ENCODE measurements around the gene CD28.

CD28 gene

GRCh38 chr2:203706403-203706802 is at the start of gene CD28:
Gene CD28 (plus strand): TSS chr2:203706639. CDS start chr2:203706697, 58 bp downstream.
- in situ Hi-C loops (cut with HindIII; ENCODE audit: low sequenced_read_pairs) = no loop called here

DNA sequence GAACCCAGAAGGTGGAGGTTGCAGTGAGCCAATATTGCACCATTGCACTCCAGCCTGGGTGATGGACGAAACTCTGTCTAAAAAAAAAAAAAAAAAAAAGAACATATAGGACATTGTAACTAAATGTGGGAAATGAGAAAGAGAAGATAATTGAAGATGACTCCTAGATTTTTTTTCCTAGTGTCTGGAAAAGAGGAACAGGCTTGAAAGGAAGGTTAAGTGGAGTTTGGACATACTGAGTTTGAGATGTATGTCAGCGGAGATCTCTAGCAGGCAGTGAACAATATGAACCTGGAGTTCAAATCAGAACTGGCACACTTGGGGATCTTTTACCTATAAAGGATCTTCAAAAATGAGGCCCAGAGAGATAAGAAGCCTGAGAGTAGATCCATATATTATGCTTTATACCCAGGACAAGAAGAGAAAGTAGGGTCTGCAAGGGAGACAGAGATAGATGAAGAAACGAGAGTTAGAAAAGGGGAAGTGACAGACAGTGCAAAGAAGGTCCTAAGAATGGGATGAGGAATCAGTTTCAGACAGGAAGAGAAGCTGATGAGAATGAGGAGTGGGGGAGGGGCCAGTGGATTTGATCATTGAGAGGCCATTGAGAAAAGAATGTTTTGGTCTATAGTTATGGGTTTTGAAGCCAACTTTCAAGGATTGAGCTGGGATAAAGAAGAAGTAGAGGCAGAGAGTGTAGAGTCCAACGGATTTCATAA is 46.9 kb upstream of the CD28 start:
- in situ Hi-C loops (cut with HindIII; ENCODE audit: low sequenced_read_pairs) = no loop called here

- in situ Hi-C loops (cut with HindIII; ENCODE audit: low sequenced_read_pairs) = no loop called here
Measured at GRCh38 chr2:203660465-203660864, 46.0 kb upstream of the CD28 start.

- in situ Hi-C loops (cut with HindIII; ENCODE audit: low sequenced_read_pairs) = no loop called here
Measured at GRCh38 chr2:203661279-203661908, 45.0 kb upstream of the CD28 start.

GRCh38 chr2:203662487-203662886 is 44.0 kb upstream of the CD28 start:
- in situ Hi-C loops (cut with HindIII; ENCODE audit: low sequenced_read_pairs) = no loop called here

DNA sequence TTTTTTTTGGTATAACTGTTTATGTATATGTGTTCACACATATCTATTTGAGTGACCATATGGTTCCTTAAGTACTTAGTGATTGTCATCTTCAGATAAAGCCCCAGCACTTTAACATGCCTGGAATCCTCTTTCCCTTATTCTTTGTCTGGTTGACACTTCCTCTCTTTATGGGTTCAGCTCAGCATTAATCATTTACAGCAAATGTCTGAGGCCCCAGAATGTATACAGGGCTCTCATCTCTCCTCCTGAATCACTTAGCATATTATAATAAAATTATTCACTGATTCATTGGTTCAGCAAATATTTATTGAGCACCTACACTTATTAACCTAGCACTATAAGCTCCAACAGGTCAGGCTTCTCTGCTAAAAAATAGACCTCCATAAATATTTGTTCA is 43.5 kb upstream of the CD28 start:
- in situ Hi-C loops (cut with HindIII; ENCODE audit: low sequenced_read_pairs) = no loop called here

- in situ Hi-C loops (cut with HindIII; ENCODE audit: low sequenced_read_pairs) = no loop called here
Measured at GRCh38 chr2:203664029-203664755, 42.2 kb upstream of the CD28 start.

DNA sequence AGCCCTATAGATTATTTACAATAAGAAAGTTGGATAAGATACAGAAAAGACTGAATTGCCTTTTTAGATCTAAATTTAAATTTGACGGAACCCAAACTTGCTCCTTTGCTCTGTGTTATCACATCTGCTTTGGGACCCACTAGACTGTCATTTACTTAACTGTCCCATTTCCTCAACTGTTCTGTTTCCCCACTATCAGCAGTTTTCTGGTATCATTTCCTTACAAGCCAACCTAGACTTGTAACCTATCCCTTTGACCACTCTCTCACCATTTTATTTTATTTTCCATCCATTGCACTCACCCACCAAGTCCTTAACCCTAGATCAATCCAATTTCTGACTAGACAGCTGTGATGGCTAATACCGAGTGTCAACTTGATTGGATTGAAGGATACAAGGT is 38.6 kb upstream of the CD28 start:
- in situ Hi-C loops (cut with HindIII; ENCODE audit: low sequenced_read_pairs) = no loop called here

DNA sequence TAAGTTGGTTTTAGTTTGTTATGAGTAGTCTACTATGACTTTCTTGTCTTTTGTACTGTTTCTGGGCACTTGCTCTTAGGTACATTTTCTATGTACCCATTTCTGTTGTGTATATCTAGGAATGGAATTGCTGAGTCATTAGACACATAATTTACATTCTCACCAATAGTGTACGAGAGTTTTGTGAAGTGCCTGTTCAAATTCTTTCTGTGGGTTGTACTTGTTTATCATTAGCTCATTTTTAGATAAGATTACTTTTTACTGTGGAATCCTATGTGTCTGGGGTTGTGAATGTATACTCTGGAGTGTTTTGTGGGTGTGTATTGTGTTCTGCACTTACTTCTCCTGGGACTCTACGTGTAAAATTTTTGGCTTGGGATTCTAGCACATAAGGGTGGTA is 36.6 kb upstream of the CD28 start:
- in situ Hi-C loops (cut with HindIII; ENCODE audit: low sequenced_read_pairs) = no loop called here

- in situ Hi-C loops (cut with HindIII; ENCODE audit: low sequenced_read_pairs) = no loop called here
Measured at GRCh38 chr2:203670939-203671338, 35.5 kb upstream of the CD28 start.

DNA sequence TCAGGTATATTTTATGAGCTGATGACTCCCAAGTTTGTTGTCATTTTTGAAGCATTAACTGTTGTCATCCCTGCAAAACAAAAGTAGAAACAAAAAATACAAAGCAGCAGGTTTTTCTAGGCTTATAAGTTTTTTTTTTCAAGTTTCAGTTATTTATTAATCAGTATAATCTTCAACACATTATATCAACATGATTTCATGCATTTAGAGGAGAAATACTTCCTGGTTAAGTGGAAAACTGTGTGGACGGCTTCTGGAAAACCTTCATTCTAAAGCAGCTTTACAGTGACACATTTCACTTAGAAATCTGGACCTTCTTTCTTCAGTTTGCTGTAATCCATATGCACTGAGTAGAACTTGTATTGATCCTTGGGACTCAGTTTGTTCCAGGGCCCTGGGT is 34.6 kb upstream of the CD28 start:
- in situ Hi-C loops (cut with HindIII; ENCODE audit: low sequenced_read_pairs) = no loop called here

- in situ Hi-C loops (cut with HindIII; ENCODE audit: low sequenced_read_pairs) = no loop called here
Measured at GRCh38 chr2:203672856-203673255, 33.6 kb upstream of the CD28 start.

DNA sequence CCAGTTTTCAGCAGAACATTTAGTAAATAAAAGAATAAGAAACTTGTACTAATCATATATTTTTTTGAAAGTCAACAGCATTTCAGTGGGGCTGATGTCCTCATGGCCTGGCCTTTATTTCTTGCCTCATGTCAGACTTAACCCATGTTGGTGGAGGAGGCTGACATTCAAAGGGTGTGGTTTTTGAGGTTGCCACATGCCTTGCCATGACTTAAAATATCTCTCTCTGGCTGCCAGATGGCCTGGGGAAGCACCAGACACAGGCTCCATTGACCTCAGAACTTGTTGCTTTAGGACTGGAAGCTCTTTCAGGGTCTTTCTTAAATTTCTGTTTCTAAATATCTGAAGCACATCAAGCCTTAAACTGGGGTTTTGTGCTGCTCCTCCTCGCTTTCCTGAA is 32.5 kb upstream of the CD28 start:
- in situ Hi-C loops (cut with HindIII; ENCODE audit: low sequenced_read_pairs) = no loop called here

GRCh38 chr2:203675086-203675485 is 31.4 kb upstream of the CD28 start:
- in situ Hi-C loops (cut with HindIII; ENCODE audit: low sequenced_read_pairs) = no loop called here

GRCh38 chr2:203678971-203679370 is 27.5 kb upstream of the CD28 start:
- in situ Hi-C loops (cut with HindIII; ENCODE audit: low sequenced_read_pairs) = no loop called here

DNA sequence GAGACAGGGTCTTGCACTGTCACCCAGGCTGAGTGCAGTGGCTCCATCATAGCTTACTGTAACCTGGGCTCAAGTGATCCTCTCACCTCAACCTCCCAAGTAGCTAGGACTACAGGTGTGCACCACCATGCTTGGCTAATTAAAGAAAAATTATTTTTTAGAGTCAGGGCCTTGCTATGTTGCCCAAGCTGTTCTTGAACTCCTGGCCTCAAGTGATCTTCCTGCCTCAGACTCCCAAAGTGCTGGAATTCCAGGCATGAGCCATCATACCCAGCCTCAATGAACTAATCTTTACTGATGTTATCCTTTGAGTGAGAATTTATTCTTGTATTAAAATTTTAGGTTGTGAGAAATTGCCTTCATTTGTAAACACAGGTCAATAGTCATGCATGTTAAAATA is 27.0 kb upstream of the CD28 start:
- in situ Hi-C loops (cut with HindIII; ENCODE audit: low sequenced_read_pairs) = no loop called here

GRCh38 chr2:203681978-203682377 is 24.5 kb upstream of the CD28 start:
- in situ Hi-C loops (cut with HindIII; ENCODE audit: low sequenced_read_pairs) = no loop called here

DNA sequence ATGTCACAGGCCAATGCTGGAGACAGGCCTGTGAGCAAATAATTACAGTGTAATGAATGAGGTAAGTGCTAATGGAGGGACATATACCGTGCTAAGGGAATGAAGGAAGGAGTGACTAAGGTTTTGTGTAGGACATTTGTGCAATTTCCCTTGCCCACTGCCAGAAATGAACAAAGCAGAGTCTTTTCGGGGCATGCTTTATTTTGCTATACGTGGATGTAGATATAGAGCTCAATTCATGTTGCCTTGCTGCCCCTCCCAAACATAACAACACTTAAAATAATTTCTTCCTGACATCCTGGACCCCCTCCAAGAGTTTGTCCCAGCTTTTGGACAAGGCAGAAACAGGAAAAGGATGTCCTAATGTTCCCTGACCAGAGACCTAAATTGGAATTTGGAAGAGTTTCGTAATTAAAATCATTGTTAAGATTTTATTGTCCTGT is 23.7 kb upstream of the CD28 start:
- in situ Hi-C loops (cut with HindIII; ENCODE audit: low sequenced_read_pairs) = no loop called here

- in situ Hi-C loops (cut with HindIII; ENCODE audit: low sequenced_read_pairs) = no loop called here
Measured at GRCh38 chr2:203683421-203683820, 23.0 kb upstream of the CD28 start.

DNA sequence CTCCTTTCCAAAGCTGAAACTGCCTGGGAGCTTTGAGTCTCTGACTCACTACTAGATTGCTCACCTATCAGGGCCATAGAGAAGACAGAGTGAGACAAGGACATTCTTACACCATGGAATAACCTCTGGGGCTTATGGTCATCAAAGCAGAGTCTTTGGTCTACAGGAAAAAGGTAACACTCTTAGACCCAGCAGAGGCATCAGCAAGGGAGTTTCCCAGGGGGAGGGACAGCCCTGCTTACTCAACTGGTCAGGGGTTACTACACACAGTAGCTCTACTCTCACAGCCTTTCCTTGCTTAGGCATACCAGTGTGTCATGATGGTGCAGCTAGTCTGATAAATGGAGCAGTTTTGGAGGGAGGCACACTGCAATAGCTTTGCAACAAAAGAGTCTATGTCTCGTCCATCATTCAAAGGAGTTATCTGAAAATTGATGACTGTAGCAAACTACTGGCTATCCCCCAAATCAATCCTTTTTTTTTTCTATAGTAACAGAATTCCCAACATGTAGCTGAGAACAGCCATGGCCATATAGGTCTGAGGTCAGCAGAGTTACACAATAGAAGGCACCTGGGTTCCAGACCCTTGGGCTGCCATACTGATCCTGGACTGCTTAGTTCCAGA is 22.4 kb upstream of the CD28 start:
- in situ Hi-C loops (cut with HindIII; ENCODE audit: low sequenced_read_pairs) = no loop called here

DNA sequence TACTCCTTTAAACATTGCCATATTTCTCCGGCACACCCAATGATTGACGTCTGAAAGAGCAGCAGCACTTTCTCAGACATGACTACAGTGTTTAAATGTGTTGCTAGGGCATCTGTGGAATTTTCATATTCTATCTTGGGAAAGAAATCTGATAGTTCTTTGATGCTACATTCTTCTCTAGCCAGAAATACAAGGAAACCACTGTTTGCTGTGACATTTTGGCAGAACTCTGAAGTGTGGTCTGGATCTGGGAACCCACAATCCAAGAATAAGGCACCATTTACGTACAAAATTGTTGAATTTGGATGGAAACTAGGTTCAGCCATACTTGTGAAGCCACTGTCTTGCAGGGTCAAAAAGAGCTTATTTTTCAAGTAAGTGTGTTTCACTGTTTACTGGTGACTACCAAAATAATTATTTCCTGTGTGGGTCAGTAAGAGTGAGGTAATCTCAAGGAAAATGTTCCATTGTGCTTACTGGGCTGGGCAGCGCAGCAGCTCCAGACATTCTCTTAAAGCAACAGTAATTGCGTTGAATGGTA is 21.3 kb upstream of the CD28 start:
- in situ Hi-C loops (cut with HindIII; ENCODE audit: low sequenced_read_pairs) = no loop called here

Data from endothelial cell of hepatic sinusoid (primary cell).